AG08395 (cell line): ENCODE results near the gene MAGIX.

Experiments
- DNase-seq: peaks from one replicate; pipeline ENCODE4 v3.0.0; 2012; ENCODE audit warnings: mixed read lengths, low spot score

MAGIX gene

GRCh38 chrX:49206543-49206942 lies 44.0 kb downstream of the MAGIX start:
- no peak for DNase-seq

GRCh38 chrX:49208399-49208798 lies 45.8 kb downstream of the MAGIX start:
- no peak for DNase-seq

- DNase-seq = no peak
These were observed 47.1 kb downstream of the MAGIX start for GRCh38 chrX:49209434-49210251.

- DNase-seq = no peak
These were observed 47.8 kb downstream of the MAGIX start for GRCh38 chrX:49210406-49210805.

- no peak for DNase-seq
These were observed 48.5 kb downstream of the MAGIX start for GRCh38 chrX:49211074-49211473.

GRCh38 chrX:49212209-49212608 lies 49.7 kb downstream of the MAGIX start:
- DNase-seq = no peak

- DNase-seq = no peak
These were observed 50.3 kb downstream of the MAGIX start for GRCh38 chrX:49212861-49213260.

GRCh38 chrX:49214416-49214815 lies 51.9 kb downstream of the MAGIX start:
- DNase-seq = no peak

GRCh38 chrX:49214996-49215526 lies 52.5 kb downstream of the MAGIX start:
- no peak for DNase-seq
